HG03175 (cell line): Measurements from ENCODE around the gene TKTL1.
A peak's percentile ranks its signal among the peaks of the same experiment; 100 is the strongest.

ENCODE experiments used
- ATAC-seq: cut with Tn5 transposase; IDR thresholded peaks from one replicate; pipeline ENCODE4 v1.9.1; 2021; ENCODE audit warnings: mild to moderate bottlenecking, moderate library complexity; ENCODE audit not compliant: unreplicated experiment

TKTL1 gene

GRCh38 chrX:154373340-154374306, 78.0 kb downstream of the TKTL1 start:
- no peak for ATAC-seq

GRCh38 chrX:154374313-154375155, 78.9 kb downstream of the TKTL1 start, which contains the start of gene FLNA:
Gene FLNA, minus strand, starts transcription at chrX:154374634. Its CDS starts 3,389 bp downstream, at chrX:154371245.
- ATAC-seq, result no peak

- no peak for ATAC-seq
These were observed 79.5 kb downstream of the TKTL1 start for GRCh38 chrX:154375156-154375504.

GRCh38 chrX:154376774-154377173, 81.2 kb downstream of the TKTL1 start:
- ATAC-seq, result no peak

GRCh38 chrX:154378059-154378798, 82.6 kb downstream of the TKTL1 start:
- peak; percentile 2 for ATAC-seq

GRCh38 chrX:154378799-154379568, 83.4 kb downstream of the TKTL1 start, which contains the start of gene EMD:
Gene EMD, plus strand, starts transcription at chrX:154379295. Its CDS starts 190 bp downstream, at chrX:154379485.
- ATAC-seq, result peak; percentile 81

- no peak for ATAC-seq
These were observed 84.0 kb downstream of the TKTL1 start for GRCh38 chrX:154379569-154379951.
